GM10847 (cell line): Measurements from ENCODE around the gene MYNN.

Experiments
- POLR2A ChIP-seq: IDR thresholded peaks from 2 replicates; pipeline ENCODE4 v1.6.1; 2011; ENCODE audit not compliant: insufficient read length; ENCODE audit errors: extremely low read depth

The MYNN gene

DNA sequence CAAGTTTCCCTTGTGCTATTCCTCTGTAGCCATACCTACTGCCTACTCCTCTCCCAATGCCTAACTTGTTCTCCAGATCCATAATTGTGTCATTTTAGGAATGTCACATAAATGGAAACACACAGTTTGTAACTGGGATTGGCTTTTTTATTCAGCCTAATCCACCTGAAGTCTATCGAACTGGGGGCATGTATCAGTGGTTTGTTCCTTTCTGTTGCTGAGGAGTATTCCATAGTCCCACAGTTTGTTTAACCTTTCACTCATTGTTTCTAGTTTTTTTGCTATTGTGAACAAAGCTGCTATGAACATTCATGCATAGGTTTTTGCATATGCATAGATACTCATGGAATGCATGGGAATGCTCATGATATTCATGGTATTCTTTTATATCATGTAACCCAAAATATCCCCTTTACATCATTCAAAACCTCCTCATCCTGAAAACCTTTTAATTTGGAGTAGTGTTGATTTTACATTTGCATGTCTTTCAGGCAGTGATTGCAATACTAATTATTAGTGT lies 65.4 kb downstream of the MYNN start:
- no peak for TF ChIP-seq POLR2A
